Skeletal muscle tissue (tissue), 4 donors: ENCODE results near the gene WHAMM. TPM values are rescaled to one million over a fixed set of nuclear protein-coding genes. Genes with fewer than 3 reads are reported as not detected.
"Not testable (repeated sequence)": the region's sequence is repeated elsewhere in the genome, so short reads cannot be mapped to it uniquely, and the experiment has no call there.

Experiments
- H3K27ac ChIP-seq: one replicate; pipeline ENCODE4 v1.7.0; 2013; ENCODE audit warnings: mild to moderate bottlenecking, low read depth, low read length, inconsistent platforms
- H3K27me3 ChIP-seq, 3 donors: one replicate each; pipeline ENCODE4 v1.7.0; 2013; ENCODE audit warnings: low read length in 3 of 3; ENCODE audit not compliant: control insufficient read depth in 3 of 3, insufficient read depth in 3 of 3
- H3K36me3 ChIP-seq, 3 donors: one replicate each; pipeline ENCODE4 v1.7.0; 2013; ENCODE audit warnings: low read length in 3 of 3; ENCODE audit not compliant: control insufficient read depth in 3 of 3, insufficient read depth in 3 of 3
- H3K4me1 ChIP-seq, 3 donors: one replicate each; pipeline ENCODE4 v1.7.0; 2013; ENCODE audit warnings: low read length in 3 of 3, mild to moderate bottlenecking in 3 of 3; ENCODE audit not compliant: control insufficient read depth in 3 of 3, insufficient read depth in 3 of 3
- H3K4me3 ChIP-seq, 3 donors: one replicate each; pipeline ENCODE4 v1.7.0; 2013; ENCODE audit warnings: low read length in 3 of 3
- H3K9ac ChIP-seq, 3 donors: one replicate each; pipeline ENCODE4 v1.7.0; 2013; ENCODE audit warnings: low read length in 3 of 3, mild to moderate bottlenecking in 3 of 3, moderate library complexity in 2 of 3, low read depth in 1 of 3
- H3K9me3 ChIP-seq, 3 donors: one replicate each; pipeline ENCODE4 v1.7.0; 2013; ENCODE audit warnings: low read length in 3 of 3; ENCODE audit not compliant: control insufficient read depth in 3 of 3
- total RNA-seq: library from RNA; depleted of rRNA; stranded (reverse); fragments of >200 nt; gene quantifications from one replicate; pipeline ENCODE4 v1.2.3, GENCODE V29; 2014
- donor health status: Osteomylitis.

Gene WHAMM
- total RNA-seq, 1 donor from 2014 or later = 6.8 TPM

DNA sequence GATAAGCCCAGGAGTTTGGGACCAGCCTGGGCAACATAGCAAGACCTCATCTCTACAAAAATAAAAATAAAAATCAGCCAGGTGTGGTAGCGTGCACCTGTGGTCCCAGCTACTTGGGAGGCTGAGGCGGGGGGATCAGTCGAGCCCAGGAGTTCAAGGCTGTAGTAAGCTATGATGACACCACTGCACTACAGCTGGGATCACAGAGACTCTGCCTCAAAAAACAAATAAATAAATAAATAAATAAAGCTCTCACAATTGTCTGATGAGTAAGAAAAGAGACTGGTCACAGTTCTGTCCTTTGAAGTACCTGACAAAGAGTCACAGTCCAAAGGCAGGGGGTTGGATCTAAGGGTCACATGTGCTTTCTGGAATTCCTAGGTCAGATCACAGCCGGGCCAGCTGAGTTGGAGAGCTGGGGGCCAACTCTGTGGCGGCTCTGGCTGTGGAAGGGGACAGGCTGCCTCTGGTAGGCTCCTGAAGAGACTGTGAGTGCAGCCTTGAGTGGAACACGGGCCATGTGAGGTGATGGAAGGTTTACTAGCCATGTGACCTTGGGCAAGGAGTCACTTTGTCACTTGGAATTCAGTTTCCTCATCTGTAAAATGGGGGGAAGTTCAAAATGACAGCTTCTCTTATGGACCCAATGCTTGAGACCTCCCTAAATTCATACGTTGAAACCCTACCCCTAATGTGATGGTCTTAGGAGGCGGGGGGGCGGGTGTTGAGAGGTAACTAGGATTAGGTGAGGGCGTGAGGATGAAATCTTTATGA, 47.2 kb downstream of the WHAMM start:
- H3K27ac ChIP-seq = no peak overlapping the region
- no peak overlapping the region for H3K4me3 ChIP-seq
- H3K27me3 ChIP-seq = no peaks in the 10 kb centered on the region
- no peak overlapping the region for H3K9ac ChIP-seq
- no peaks in the 10 kb centered on the region for H3K9me3 ChIP-seq
- peaks cover 0 to 7% (median 0%) of the 10 kb centered on the region in 3 donors for H3K4me1 ChIP-seq
- peaks cover 6 to 33% (median 26%) of the 10 kb centered on the region in 3 donors for H3K36me3 ChIP-seq

- no peaks in the 10 kb centered on the region for H3K27me3 ChIP-seq
- H3K9me3 ChIP-seq = no peaks in the 10 kb centered on the region
- no peak overlapping the region for H3K4me3 ChIP-seq
- no peaks in the 10 kb centered on the region for H3K4me1 ChIP-seq
- no peak overlapping the region for H3K9ac ChIP-seq
- H3K36me3 ChIP-seq = peaks cover 0 to 16% (median 12%) of the 10 kb centered on the region in 3 donors
- no peak overlapping the region for H3K27ac ChIP-seq
Measured at GRCh38 chr15:82858932-82859331, 49.5 kb downstream of the WHAMM start.

DNA sequence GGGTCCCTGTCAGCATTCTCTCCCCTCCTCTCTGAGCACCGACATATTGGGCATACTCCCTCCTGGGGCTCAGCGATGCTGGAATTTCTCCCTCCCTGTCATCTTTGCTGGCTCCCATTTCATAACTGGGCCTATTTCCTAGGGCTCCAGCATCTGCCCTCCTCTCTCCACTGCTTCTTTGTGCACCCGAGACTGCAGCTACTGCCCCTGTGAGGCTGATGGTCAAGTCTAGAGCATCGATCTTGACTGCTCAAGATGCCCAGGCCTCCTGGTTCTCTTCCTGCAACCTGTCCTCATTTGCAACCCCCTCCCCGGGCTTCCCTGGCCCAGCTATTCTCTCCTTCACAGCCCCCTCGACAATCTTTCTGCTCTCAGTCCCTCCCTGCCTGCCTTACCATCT, 53.5 kb downstream of the WHAMM start:
- Histone ChIP-seq H3K27me3 (no peaks in the 10 kb centered on the region), H3K36me3 (peaks cover 0 to 10% (median 7%) of the 10 kb centered on the region in 3 donors), H3K9me3 (no peaks in the 10 kb centered on the region), H3K9ac (peak overlapping the region in 1 of 3 donors; percentile 25), H3K4me3 (no peak overlapping the region), H3K4me1 (no peaks in the 10 kb centered on the region), H3K27ac (no peak overlapping the region)

GRCh38 chr15:82864967-82865366, 55.5 kb downstream of the WHAMM start:
- no peaks in the 10 kb centered on the region for H3K9me3 ChIP-seq
- no peak overlapping the region for H3K27ac ChIP-seq
- peaks cover 0 to 2% (median 0%) of the 10 kb centered on the region in 3 donors for H3K36me3 ChIP-seq
- no peaks in the 10 kb centered on the region for H3K27me3 ChIP-seq
- no peaks in the 10 kb centered on the region for H3K4me1 ChIP-seq
- H3K4me3 ChIP-seq = no peak overlapping the region
- H3K9ac ChIP-seq = no peak overlapping the region

DNA sequence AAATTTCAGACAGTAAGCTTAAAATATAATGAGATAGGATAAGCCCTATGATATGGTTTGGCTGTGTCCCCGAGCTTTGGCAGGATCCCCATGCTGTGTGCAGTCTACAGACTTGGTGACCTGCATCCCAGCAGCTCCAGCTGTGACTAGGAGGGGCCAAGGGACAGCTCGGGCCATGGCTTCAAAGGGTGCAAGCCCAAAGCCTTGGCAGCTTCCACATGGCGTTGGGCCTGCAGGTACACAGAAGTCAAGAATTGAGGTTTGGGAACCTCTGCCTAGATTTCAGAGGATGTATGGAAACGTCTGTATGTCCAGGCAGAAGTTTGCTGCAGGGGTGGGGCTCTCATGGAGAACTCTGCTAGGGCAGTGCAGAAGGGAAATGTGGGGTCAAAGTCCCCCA, 56.2 kb downstream of the WHAMM start:
- not testable (repeated sequence) for H3K27me3 ChIP-seq, H3K9me3 ChIP-seq, H3K36me3 ChIP-seq, H3K4me3 ChIP-seq, H3K27ac ChIP-seq, H3K4me1 ChIP-seq, H3K9ac ChIP-seq

- H3K27me3 ChIP-seq, H3K4me3 ChIP-seq, H3K4me1 ChIP-seq, H3K9me3 ChIP-seq, H3K9ac ChIP-seq, H3K36me3 ChIP-seq, H3K27ac ChIP-seq: not testable (repeated sequence)
Measured at GRCh38 chr15:82865981-82866380, 56.6 kb downstream of the WHAMM start.

GRCh38 chr15:82870727-82871320, 61.4 kb downstream of the WHAMM start:
- H3K36me3 ChIP-seq = peaks cover 7 to 27% (median 16%) of the 10 kb centered on the region in 3 donors
- H3K27me3 ChIP-seq = no peaks in the 10 kb centered on the region
- no peak overlapping the region for H3K27ac ChIP-seq
- H3K9me3 ChIP-seq = no peaks in the 10 kb centered on the region
- H3K4me1 ChIP-seq = peaks cover 8 to 17% (median 15%) of the 10 kb centered on the region in 3 donors
- H3K4me3 ChIP-seq = no peak overlapping the region
- no peak overlapping the region for H3K9ac ChIP-seq

GRCh38 chr15:82871358-82871757, 61.9 kb downstream of the WHAMM start:
- Histone ChIP-seq H3K9ac (no peak overlapping the region), H3K27me3 (no peaks in the 10 kb centered on the region), H3K9me3 (no peaks in the 10 kb centered on the region), H3K27ac (no peak overlapping the region), H3K4me3 (no peak overlapping the region), H3K4me1 (peaks cover 8 to 20% (median 16%) of the 10 kb centered on the region in 3 donors), H3K36me3 (peaks cover 7 to 27% (median 16%) of the 10 kb centered on the region in 3 donors)

DNA sequence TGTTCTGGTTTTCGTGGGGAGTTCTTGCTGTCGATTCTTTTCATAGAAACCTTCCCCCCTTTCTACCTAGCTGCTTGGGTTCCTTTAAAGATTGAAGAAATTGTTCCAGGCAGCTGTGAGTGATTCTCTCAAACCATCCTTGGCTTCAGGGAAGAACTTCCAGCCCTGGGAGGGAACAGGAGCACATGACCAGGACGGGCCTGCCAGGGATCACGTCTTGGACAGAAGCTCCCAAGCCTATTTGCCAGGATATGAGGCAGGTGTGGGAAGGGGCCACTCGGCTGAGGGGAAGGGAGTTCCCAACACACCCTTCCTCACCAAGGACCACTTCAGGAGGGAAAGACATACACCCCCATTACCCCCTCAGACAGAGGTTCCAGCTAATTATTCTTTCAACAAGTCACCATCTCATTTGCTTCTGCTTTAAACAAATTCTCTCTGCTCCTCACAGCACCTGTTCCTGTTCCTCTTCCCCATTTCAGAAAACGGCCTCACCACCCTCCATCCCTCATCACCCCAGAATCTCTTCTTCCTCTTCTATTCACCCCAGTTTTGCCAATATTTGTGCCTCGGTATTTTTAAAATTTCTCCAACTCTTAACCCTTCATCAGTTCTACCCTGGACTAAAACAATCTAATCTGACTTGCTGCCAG, 62.5 kb downstream of the WHAMM start:
- no peak overlapping the region for H3K9ac ChIP-seq
- H3K4me1 ChIP-seq = peaks cover 8 to 20% (median 16%) of the 10 kb centered on the region in 3 donors
- H3K4me3 ChIP-seq = no peak overlapping the region
- H3K27me3 ChIP-seq = no peaks in the 10 kb centered on the region
- no peaks in the 10 kb centered on the region for H3K9me3 ChIP-seq
- peaks cover 7 to 27% (median 16%) of the 10 kb centered on the region in 3 donors for H3K36me3 ChIP-seq
- no peak overlapping the region for H3K27ac ChIP-seq
